ENCODE measurements around the gene ZIC2.

Gene ZIC2

DNA sequence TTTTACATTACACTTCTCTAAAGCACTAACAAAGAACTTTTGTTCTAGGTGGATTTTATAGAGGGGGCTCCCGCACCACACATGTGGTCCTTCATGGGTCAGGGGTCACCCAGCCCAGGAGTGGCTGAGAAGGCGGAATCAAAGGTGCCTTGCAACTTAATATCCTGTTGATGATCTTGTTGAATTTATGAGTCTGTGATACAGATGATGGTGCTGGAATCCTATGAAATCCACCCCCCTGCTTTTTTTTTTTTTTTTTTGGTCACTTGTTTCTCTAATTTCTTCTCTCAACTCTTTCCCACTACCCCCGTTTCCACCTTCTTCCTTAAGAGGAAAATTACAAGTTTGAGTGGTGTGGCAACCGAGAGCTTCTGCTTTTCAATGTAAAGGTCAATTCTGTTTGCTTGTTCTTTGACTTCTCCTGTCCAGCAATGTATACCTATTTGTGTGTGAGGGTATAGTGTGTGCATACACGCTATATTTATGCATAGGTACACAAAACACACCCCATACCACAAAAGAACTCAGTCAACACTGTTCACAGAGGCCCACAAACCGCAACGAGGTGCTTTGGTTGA is 4.2 kb upstream of the ZIC2 start:
- no peak overlapping the region for H3K4me3 ChIP-seq (replicated peaks; ENCODE audit: insufficient read depth, low read length)
- H3K27ac ChIP-seq (replicated peaks), result no peak overlapping the region
- TF ChIP-seq, protein P1, sequence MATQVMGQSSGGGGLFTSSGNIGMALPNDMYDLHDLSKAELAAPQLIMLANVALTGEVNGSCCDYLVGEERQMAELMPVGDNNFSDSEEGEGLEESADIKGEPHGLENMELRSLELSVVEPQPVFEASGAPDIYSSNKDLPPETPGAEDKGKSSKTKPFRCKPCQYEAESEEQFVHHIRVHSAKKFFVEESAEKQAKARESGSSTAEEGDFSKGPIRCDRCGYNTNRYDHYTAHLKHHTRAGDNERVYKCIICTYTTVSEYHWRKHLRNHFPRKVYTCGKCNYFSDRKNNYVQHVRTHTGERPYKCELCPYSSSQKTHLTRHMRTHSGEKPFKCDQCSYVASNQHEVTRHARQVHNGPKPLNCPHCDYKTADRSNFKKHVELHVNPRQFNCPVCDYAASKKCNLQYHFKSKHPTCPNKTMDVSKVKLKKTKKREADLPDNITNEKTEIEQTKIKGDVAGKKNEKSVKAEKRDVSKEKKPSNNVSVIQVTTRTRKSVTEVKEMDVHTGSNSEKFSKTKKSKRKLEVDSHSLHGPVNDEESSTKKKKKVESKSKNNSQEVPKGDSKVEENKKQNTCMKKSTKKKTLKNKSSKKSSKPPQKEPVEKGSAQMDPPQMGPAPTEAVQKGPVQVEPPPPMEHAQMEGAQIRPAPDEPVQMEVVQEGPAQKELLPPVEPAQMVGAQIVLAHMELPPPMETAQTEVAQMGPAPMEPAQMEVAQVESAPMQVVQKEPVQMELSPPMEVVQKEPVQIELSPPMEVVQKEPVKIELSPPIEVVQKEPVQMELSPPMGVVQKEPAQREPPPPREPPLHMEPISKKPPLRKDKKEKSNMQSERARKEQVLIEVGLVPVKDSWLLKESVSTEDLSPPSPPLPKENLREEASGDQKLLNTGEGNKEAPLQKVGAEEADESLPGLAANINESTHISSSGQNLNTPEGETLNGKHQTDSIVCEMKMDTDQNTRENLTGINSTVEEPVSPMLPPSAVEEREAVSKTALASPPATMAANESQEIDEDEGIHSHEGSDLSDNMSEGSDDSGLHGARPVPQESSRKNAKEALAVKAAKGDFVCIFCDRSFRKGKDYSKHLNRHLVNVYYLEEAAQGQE (IDR thresholded peaks at IDR 0.05; ENCODE audit: insufficient replicate concordance, low read depth), result no peak
- TF ChIP-seq POLR2AphosphoS5 (IDR thresholded peaks at IDR 0.05; ENCODE audit: low read depth), result no peak
- TF ChIP-seq GABPA (IDR thresholded peaks at IDR 0.05; ENCODE audit: low read depth), result no peak
- TF ChIP-seq SPI1 (IDR thresholded peaks at IDR 0.05; ENCODE audit: borderline replicate concordance, low read depth), result no peak
- TF ChIP-seq, protein P2, sequence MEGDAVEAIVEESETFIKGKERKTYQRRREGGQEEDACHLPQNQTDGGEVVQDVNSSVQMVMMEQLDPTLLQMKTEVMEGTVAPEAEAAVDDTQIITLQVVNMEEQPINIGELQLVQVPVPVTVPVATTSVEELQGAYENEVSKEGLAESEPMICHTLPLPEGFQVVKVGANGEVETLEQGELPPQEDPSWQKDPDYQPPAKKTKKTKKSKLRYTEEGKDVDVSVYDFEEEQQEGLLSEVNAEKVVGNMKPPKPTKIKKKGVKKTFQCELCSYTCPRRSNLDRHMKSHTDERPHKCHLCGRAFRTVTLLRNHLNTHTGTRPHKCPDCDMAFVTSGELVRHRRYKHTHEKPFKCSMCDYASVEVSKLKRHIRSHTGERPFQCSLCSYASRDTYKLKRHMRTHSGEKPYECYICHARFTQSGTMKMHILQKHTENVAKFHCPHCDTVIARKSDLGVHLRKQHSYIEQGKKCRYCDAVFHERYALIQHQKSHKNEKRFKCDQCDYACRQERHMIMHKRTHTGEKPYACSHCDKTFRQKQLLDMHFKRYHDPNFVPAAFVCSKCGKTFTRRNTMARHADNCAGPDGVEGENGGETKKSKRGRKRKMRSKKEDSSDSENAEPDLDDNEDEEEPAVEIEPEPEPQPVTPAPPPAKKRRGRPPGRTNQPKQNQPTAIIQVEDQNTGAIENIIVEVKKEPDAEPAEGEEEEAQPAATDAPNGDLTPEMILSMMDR (IDR thresholded peaks at IDR 0.05; ENCODE audit: insufficient read depth, low read length), result no peak
- H3K27me3 ChIP-seq (ENCODE audit: insufficient read depth, poor library complexity, severe bottlenecking), result peaks cover 83% of the 10 kb centered on the region
- peak in 1 of 2 experiments; percentile 36 for DNase-seq (ENCODE audit: low read depth in 1 of 2, low spot score in 1 of 2)

DNA sequence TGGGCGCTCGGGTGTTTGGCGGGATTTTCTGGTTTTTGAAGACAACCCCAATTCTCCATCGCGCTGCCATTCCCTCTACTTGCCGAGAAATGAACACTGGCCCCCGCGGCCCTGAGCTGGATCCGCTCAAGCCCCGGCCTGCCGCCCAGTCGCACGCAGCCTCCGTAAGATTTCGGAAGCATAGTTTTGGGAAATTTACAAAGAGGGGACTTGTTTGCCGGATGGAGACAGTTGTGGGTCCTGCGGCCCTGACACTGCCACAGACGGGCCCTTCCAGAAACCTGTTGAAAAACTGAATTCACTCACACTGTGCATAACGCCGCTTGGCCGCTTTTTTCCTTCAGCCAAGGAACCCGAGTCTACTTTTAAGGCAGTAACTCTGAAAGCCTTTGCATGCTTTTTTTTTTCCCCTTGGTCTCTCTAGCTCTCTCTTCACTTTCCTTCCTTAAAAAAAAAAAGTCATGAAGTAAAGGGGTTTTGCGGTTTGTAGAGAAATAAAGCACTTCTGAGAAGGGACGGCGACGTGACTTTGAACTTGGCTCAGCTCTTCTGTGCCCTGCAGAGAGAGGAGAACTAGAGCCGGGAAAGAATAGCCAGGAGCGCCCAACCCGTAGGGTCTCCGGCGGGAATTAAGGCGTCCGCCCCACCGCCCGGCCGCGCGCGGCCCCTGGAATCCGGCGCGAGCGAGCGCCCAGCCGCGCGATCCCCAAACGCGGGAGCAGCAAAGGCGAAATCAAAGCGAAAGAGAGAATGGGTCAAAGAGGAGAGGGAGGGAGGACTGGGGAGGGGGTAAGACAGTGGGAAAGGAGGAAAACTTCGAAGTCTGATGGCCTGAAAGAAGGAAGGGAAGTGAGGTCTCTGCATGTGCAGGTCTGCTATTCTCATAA is 3.4 kb upstream of the ZIC2 start:
- TF ChIP-seq, protein P1 (IDR thresholded peaks at IDR 0.05; ENCODE audit: insufficient replicate concordance, low read depth), result no peak
- TF ChIP-seq POLR2AphosphoS5 (IDR thresholded peaks at IDR 0.05; ENCODE audit: low read depth) (no peak), GABPA (IDR thresholded peaks at IDR 0.05; ENCODE audit: low read depth) (no peak), SPI1 (IDR thresholded peaks at IDR 0.05; ENCODE audit: borderline replicate concordance, low read depth) (no peak)
- TF ChIP-seq, protein P2 (IDR thresholded peaks at IDR 0.05; ENCODE audit: insufficient read depth, low read length), result no peak
- Histone ChIP-seq H3K27me3 (ENCODE audit: insufficient read depth, poor library complexity, severe bottlenecking) (peaks cover 83% of the 10 kb centered on the region), H3K27ac (replicated peaks) (no peak overlapping the region), H3K4me3 (replicated peaks; ENCODE audit: insufficient read depth, low read length) (no peak overlapping the region)
- no peak for DNase-seq (ENCODE audit: low read depth in 1 of 2, low spot score in 1 of 2)

DNA sequence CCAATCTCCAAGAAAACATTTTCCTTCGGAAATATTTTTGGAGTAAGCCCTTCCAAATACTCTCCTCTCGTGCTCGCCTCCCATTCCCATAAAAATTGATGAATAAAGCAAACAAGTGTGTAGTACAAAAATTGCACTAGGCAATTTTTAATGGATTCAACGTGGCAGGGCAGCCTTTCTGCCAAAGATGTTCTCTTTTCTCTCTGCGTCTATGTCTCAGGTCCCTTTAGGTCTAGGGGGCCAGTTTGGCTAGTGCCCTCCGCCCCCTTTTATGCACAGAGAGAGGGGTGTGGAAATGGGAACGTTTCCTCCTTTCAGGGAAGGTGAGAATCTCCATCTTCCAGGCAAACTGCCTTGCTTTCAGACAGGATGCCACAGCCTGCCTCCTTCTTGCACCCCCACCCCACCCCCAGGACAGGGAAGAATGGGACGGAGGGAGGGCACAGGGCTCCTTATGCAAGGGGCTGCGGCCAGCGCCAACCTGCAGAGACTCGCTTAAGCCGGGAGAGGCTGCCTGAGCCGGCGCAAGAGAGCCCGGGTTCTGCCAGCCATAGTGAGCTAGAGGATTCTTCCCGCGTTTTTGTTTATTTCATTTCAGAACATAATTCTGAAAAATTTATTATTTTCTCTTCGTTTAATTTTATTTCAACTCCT is 2.7 kb upstream of the ZIC2 start:
- TF ChIP-seq SPI1 (IDR thresholded peaks at IDR 0.05; ENCODE audit: borderline replicate concordance, low read depth), result no peak
- TF ChIP-seq GABPA (IDR thresholded peaks at IDR 0.05; ENCODE audit: low read depth), result no peak
- TF ChIP-seq POLR2AphosphoS5 (IDR thresholded peaks at IDR 0.05; ENCODE audit: low read depth), result no peak
- TF ChIP-seq, protein P1 (IDR thresholded peaks at IDR 0.05; ENCODE audit: insufficient replicate concordance, low read depth), result no peak
- TF ChIP-seq, protein P2 (IDR thresholded peaks at IDR 0.05; ENCODE audit: insufficient read depth, low read length), result no peak
- H3K27ac ChIP-seq (replicated peaks), result no peak overlapping the region

More for the DNA sequence above, 2.7 kb upstream of the ZIC2 start:
- Histone ChIP-seq H3K4me3 (replicated peaks; ENCODE audit: insufficient read depth, low read length) (no peak overlapping the region), H3K27me3 (ENCODE audit: insufficient read depth, poor library complexity, severe bottlenecking) (peaks cover 83% of the 10 kb centered on the region)
- DNase-seq (ENCODE audit: low read depth in 1 of 2, low spot score in 1 of 2), result no peak

Data from HL-60 (cell line).